HG03159 (cell line): ENCODE data around the gene ZMIZ1.

Experiments used
- ATAC-seq: cut with Tn5 transposase; IDR thresholded peaks from one replicate; pipeline ENCODE4 v1.9.1; 2021; ENCODE audit warnings: mild to moderate bottlenecking, moderate library complexity; ENCODE audit not compliant: unreplicated experiment

ZMIZ1 gene

GRCh38 chr10:79116368-79116767 is 47.6 kb downstream of the ZMIZ1 start:
- ATAC-seq: no peak

- ATAC-seq: peak; percentile 52
Observed at GRCh38 chr10:79116801-79117723, 48.3 kb downstream of the ZMIZ1 start.

GRCh38 chr10:79118286-79119202 is 49.8 kb downstream of the ZMIZ1 start:
- ATAC-seq: no peak

GRCh38 chr10:79119306-79119705 is 50.5 kb downstream of the ZMIZ1 start:
- ATAC-seq: no peak

- no peak for ATAC-seq
Observed at GRCh38 chr10:79123547-79123963, 54.8 kb downstream of the ZMIZ1 start.

GRCh38 chr10:79124066-79124465 is 55.3 kb downstream of the ZMIZ1 start:
- ATAC-seq: no peak

GRCh38 chr10:79125092-79125491 is 56.3 kb downstream of the ZMIZ1 start:
- no peak for ATAC-seq

GRCh38 chr10:79126351-79127080 is 57.8 kb downstream of the ZMIZ1 start:
- ATAC-seq: no peak

GRCh38 chr10:79127151-79127961 is 58.6 kb downstream of the ZMIZ1 start:
- ATAC-seq: no peak

GRCh38 chr10:79128241-79128922 is 59.6 kb downstream of the ZMIZ1 start:
- ATAC-seq: no peak

- no peak for ATAC-seq
Observed at GRCh38 chr10:79128923-79129305, 60.1 kb downstream of the ZMIZ1 start.

GRCh38 chr10:79129361-79129997 is 60.7 kb downstream of the ZMIZ1 start:
- ATAC-seq: no peak

GRCh38 chr10:79130255-79130654 is 61.5 kb downstream of the ZMIZ1 start:
- no peak for ATAC-seq

GRCh38 chr10:79130846-79131245 is 62.1 kb downstream of the ZMIZ1 start:
- no peak for ATAC-seq

GRCh38 chr10:79131836-79132631 is 63.3 kb downstream of the ZMIZ1 start:
- no peak for ATAC-seq

- no peak for ATAC-seq
Observed at GRCh38 chr10:79132681-79133381, 64.1 kb downstream of the ZMIZ1 start.

- ATAC-seq: no peak
Observed at GRCh38 chr10:79133416-79133815, 64.7 kb downstream of the ZMIZ1 start.

GRCh38 chr10:79135790-79136189 is 67.0 kb downstream of the ZMIZ1 start:
- no peak for ATAC-seq
